Gastroesophageal sphincter (tissue), 4 donors: Measurements from ENCODE around the gene SLC19A3. TPM values are rescaled to one million over a fixed set of nuclear protein-coding genes. Genes with fewer than 3 reads are reported as not detected.

Experiments used
- ATAC-seq: fragments of 150-250 bp; one replicate; pipeline ENCODE4 v1.9.1; 2016; ENCODE audit warnings: mild to moderate bottlenecking, moderate library complexity
- H3K27ac ChIP-seq, 4 donors: fragments of 200-600 bp; sonication (generic) in 3 of 4; 1 replicate in 3 of 4; 2 replicates in 1 of 4; pipeline ENCODE4 v1.5.1; 2016 to 2019
- H3K27me3 ChIP-seq: fragments of 200-600 bp; sonication (generic); one replicate; pipeline ENCODE4 v1.5.1; 2019
- H3K36me3 ChIP-seq, 2 donors: fragments of 200-600 bp; sonication (generic); one replicate each; pipeline ENCODE4 v1.5.1; 2019; ENCODE audit warnings: control low read depth in 1 of 2
- H3K4me1 ChIP-seq, 3 donors: fragments of 200-600 bp; sonication (generic); 1 replicate in 2 of 3; 2 replicates in 1 of 3; pipeline ENCODE4 v1.5.1; 2016 to 2019; ENCODE audit warnings: control low read depth in 2 of 3
- H3K4me3 ChIP-seq, 2 donors: fragments of 200-600 bp; sonication (generic); one replicate each; pipeline ENCODE4 v1.5.1; 2019; ENCODE audit warnings: mild to moderate bottlenecking in 1 of 2, moderate library complexity in 1 of 2
- H3K9me3 ChIP-seq, 3 donors: fragments of 200-600 bp; sonication (generic); one replicate each; pipeline ENCODE4 v1.5.1; 2017 to 2019; ENCODE audit warnings: control low read depth in 2 of 3
- EP300 ChIP-seq: sonication (generic); formaldehyde crosslinking; IDR thresholded peaks from one replicate; pipeline ENCODE4 v1.6.1; 2017; ENCODE audit warnings: antibody characterized with exemption, mild to moderate bottlenecking
- POLR2A ChIP-seq, 2 donors: fragments of 450-650 bp; IDR thresholded peaks; one replicate each; pipeline ENCODE4 v1.6.1; 2017; ENCODE audit warnings: antibody characterized with exemption in 2 of 2, mild to moderate bottlenecking in 2 of 2, moderate library complexity in 1 of 2
- POLR2AphosphoS5 ChIP-seq: sonication (generic); formaldehyde crosslinking; IDR thresholded peaks from one replicate; pipeline ENCODE4 v1.6.1; 2017; ENCODE audit warnings: antibody characterized with exemption
- WGBS, 2 donors: methylation state at CpG; one replicate each; pipeline ENCODE4 v1.1.5; 2018; ENCODE audit warnings: low coverage in 1 of 2; 5-methylcytosine and 5-hydroxymethylcytosine counted together
- total RNA-seq, 4 donors: library from RNA; depleted of rRNA; stranded (reverse); fragments of >200 nt; gene quantifications; one replicate each; pipeline ENCODE4 v1.1.0, GENCODE V29; 2016
- TF ChIP-seq, protein P1 (sequence below), 4 experiments: fragments of 200-600 bp in 2 of 4; fragments of 450-650 bp in 2 of 4; sonication (generic) in 1 of 4; IDR thresholded peaks; one replicate each; pipeline ENCODE4 v1.5.1; 2017 to 2019; ENCODE audit warnings: antibody characterized with exemption in 4 of 4, mild to moderate bottlenecking in 2 of 4, moderate library complexity in 2 of 4

SLC19A3 gene
- total RNA-seq, 4 donors from 2014 or later, result 0.69 to 3.5 (median 1.8) TPM; not detected in 1

DNA sequence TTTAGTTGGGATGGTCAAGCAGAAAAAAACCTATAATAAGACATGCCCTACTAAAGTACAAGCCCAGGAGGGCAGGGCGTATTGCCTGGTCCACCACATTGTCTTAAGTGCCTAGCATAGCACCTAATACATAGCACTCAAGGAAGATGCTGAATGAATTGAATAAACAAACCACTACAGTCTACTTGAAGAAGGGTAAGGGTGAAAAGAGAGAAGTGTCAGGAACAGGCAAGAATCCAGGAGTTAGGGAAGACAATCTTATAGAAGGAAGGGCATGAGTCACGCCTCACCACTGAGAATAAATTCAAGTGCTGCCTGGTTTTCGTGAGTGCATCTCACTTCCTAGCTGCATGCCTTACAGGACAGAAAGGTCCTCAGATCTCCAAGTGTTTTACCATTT lies 13.9 kb downstream of the SLC19A3 start:
- Histone ChIP-seq H3K4me3 (no peak overlapping the region), H3K36me3 (no peaks in the 10 kb centered on the region), H3K27me3 (no peaks in the 10 kb centered on the region), H3K9me3 (peaks cover 0 to 8% (median 0%) of the 10 kb centered on the region in 3 donors), H3K27ac (no peak overlapping the region), H3K4me1 (no peaks in the 10 kb centered on the region)
- 62 to 63% methylated on average over 3 of the region's 3 CpGs for whole genome bisulfite sequencing, 2 donors
- no peak for ATAC-seq
- TF ChIP-seq POLR2AphosphoS5 (no peak), POLR2A (IDR thresholded peaks at IDR 0.05) (no peak), EP300 (no peak)
- TF ChIP-seq, protein P1, sequence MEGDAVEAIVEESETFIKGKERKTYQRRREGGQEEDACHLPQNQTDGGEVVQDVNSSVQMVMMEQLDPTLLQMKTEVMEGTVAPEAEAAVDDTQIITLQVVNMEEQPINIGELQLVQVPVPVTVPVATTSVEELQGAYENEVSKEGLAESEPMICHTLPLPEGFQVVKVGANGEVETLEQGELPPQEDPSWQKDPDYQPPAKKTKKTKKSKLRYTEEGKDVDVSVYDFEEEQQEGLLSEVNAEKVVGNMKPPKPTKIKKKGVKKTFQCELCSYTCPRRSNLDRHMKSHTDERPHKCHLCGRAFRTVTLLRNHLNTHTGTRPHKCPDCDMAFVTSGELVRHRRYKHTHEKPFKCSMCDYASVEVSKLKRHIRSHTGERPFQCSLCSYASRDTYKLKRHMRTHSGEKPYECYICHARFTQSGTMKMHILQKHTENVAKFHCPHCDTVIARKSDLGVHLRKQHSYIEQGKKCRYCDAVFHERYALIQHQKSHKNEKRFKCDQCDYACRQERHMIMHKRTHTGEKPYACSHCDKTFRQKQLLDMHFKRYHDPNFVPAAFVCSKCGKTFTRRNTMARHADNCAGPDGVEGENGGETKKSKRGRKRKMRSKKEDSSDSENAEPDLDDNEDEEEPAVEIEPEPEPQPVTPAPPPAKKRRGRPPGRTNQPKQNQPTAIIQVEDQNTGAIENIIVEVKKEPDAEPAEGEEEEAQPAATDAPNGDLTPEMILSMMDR (IDR thresholded peaks at IDR 0.05), result no peak

DNA sequence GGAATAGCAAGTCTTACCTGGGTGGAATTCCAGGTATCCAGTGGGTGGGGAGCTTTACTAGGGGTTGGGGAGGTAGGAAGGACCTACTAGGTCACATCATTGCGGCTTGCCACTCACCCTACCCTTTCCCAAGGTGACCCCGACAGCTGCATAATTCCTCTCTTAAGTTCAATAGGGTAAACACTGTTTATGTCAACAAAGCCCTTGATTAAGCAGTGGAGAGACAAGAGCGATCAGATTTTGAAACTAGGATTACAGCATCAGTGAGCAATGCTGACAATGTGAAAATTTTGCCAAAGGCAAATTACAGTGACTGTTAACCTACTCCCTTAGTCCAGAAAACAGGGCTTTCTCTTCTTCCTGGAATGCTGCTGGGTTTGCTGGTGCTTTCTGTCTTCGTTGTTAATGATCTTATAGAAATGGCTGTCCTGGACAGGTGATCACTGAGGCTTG lies 14.5 kb downstream of the SLC19A3 start:
- ATAC-seq, result no peak
- WGBS, 2 donors, result 49 to 53% methylated on average over 4 of the region's 4 CpGs

DNA sequence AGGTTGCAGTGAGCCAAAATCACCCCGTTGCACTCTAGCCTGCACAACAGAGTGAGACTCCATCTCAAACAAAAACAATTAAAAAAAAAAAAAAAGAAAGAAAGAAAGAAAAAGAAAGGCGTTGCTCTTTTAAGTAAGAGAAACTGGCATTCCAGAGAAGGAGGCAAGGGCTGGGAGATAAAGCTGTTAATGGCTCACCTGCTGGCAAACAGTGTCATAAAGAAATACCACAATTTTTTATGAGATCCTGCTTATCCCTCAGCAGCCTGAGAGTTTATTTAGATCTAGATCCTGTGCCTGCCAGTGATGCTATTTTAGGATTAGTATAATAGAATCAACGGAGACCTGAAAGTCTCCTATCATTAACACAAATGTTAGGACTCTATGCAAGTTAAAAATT lies 16.3 kb downstream of the SLC19A3 start:
- TF ChIP-seq, protein P1 (IDR thresholded peaks at IDR 0.05), result no peak
- no peak for TF ChIP-seq EP300
- TF ChIP-seq POLR2A (IDR thresholded peaks at IDR 0.05), result no peak
- no peak for TF ChIP-seq POLR2AphosphoS5
- ATAC-seq, result no peak
- H3K9me3 ChIP-seq, result peaks cover 0 to 8% (median 0%) of the 10 kb centered on the region in 3 donors
- no peak overlapping the region for H3K4me3 ChIP-seq
- H3K4me1 ChIP-seq, result no peaks in the 10 kb centered on the region
- H3K27me3 ChIP-seq, result no peaks in the 10 kb centered on the region
- H3K27ac ChIP-seq, result no peak overlapping the region
- WGBS, 2 donors, result 40 to 73% methylated on average over 1 to 3 of the region's 3 CpGs
- H3K36me3 ChIP-seq, result no peaks in the 10 kb centered on the region

More for the DNA sequence above, 14.5 kb downstream of the SLC19A3 start:
- H3K9me3 ChIP-seq, result peaks cover 0 to 8% (median 0%) of the 10 kb centered on the region in 3 donors
- no peak overlapping the region for H3K4me3 ChIP-seq
- H3K27me3 ChIP-seq, result no peaks in the 10 kb centered on the region
- TF ChIP-seq EP300, result no peak
- H3K36me3 ChIP-seq, result no peaks in the 10 kb centered on the region
- no peak overlapping the region for H3K27ac ChIP-seq
- no peaks in the 10 kb centered on the region for H3K4me1 ChIP-seq

DNA sequence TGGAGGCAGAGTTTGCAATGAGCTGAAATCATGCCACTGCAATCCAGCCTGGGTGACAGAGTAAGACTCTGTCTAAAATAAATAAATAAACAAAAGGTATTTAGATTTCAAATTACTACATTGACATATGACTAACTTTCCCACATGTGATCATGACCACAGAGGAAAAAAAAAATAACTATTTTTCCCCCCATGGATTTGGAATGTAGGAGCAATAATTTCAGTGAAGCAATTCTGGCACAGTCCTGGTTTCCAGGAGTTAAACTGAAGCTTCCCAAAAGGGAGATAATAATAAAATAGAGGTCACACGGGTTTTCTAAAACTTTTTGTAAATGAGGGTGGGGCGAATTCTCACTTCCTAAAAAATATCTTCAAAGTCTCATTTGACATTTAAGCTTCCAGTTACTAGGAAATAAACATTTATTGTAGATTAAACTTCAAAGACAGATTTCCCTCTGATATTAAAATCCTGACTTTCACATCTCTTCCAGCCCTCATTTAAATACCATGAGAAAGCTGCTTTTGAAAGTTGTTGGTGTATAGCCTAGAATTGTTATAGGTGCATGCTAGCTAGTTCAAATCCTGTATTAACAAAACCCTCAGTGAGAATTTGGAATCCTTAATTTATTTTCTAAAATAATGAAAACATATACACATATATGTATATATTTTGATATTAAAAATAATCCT lies 20.7 kb downstream of the SLC19A3 start:
- H3K9me3 ChIP-seq, result peaks cover 0 to 2% (median 0%) of the 10 kb centered on the region in 3 donors
- H3K4me3 ChIP-seq, result no peak overlapping the region
- H3K27ac ChIP-seq, result no peak overlapping the region
- no peaks in the 10 kb centered on the region for H3K36me3 ChIP-seq
- 59 to 62% methylated on average over 2 of the region's 2 CpGs for WGBS, 2 donors
- H3K4me1 ChIP-seq, result no peaks in the 10 kb centered on the region
- no peaks in the 10 kb centered on the region for H3K27me3 ChIP-seq
- TF ChIP-seq, protein P1 (IDR thresholded peaks at IDR 0.05), result no peak
- TF ChIP-seq POLR2AphosphoS5 (no peak), EP300 (no peak), POLR2A (IDR thresholded peaks at IDR 0.05) (no peak)
- no peak for ATAC-seq

DNA sequence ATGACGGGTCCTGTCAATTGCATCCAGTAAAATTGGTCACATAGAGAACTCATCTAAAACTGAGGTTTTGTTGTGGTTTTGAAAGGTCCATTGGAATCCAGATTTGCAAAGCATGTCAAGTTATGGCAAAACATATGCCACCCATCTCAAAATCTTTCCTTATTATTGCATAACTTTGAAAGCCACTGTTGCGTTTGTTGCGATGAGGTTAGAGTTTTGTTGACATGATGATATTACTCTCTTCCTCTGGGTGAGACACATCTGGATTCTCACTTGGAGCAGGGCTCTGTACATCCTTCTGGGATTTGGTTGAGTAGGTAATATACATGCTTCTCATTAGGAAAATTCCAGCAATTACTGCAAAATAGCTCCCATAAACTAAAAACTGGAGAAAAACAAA lies 30.6 kb downstream of the SLC19A3 start:
- TF ChIP-seq EP300 (no peak), POLR2AphosphoS5 (no peak), POLR2A (IDR thresholded peaks at IDR 0.05) (no peak)
- TF ChIP-seq, protein P1 (IDR thresholded peaks at IDR 0.05), result no peak
- Histone ChIP-seq H3K4me1 (no peaks in the 10 kb centered on the region), H3K9me3 (no peaks in the 10 kb centered on the region), H3K4me3 (no peak overlapping the region), H3K36me3 (no peaks in the 10 kb centered on the region), H3K27ac (no peak overlapping the region), H3K27me3 (no peaks in the 10 kb centered on the region)
- WGBS, 2 donors, result 72 to 73% methylated on average over 3 of the region's 3 CpGs
- ATAC-seq, result no peak
